Eye (tissue), 1 donor: ENCODE results near the gene SIL1.
"Not testable (repeated sequence)": the region's sequence is repeated elsewhere in the genome, so short reads cannot be mapped to it uniquely, and the experiment has no call there.

ENCODE experiments used
- DNase-seq: peaks from one replicate; pipeline ENCODE4 v3.0.0-alpha.2; 2015

The SIL1 gene

GRCh38 chr5:139199321-139199720, 1.2 kb upstream of the SIL1 start:
- no peak for DNase-seq

GRCh38 chr5:139196296-139196956, 1.7 kb downstream of the SIL1 start:
- DNase-seq: no peak

- no peak for DNase-seq
These were observed 3.7 kb downstream of the SIL1 start for GRCh38 chr5:139194486-139194885.

- no peak for DNase-seq
These were observed 4.2 kb downstream of the SIL1 start for GRCh38 chr5:139193928-139194327.

- not testable (repeated sequence) for DNase-seq
These were observed 5.3 kb downstream of the SIL1 start for GRCh38 chr5:139192906-139193305.

GRCh38 chr5:139191954-139192353, 6.2 kb downstream of the SIL1 start:
- not testable (repeated sequence) for DNase-seq

GRCh38 chr5:139190125-139190524, 8.0 kb downstream of the SIL1 start:
- no peak for DNase-seq

- DNase-seq: no peak
These were observed 9.5 kb downstream of the SIL1 start for GRCh38 chr5:139188558-139189270.

GRCh38 chr5:139186752-139187326, 11.3 kb downstream of the SIL1 start:
- no peak for DNase-seq

GRCh38 chr5:139186261-139186660, 11.9 kb downstream of the SIL1 start:
- DNase-seq: no peak

- no peak for DNase-seq
These were observed 12.6 kb downstream of the SIL1 start for GRCh38 chr5:139185589-139185988.

- DNase-seq: no peak
These were observed 14.7 kb downstream of the SIL1 start for GRCh38 chr5:139183502-139183901.

- peak; percentile 24 for DNase-seq
These were observed 15.5 kb downstream of the SIL1 start for GRCh38 chr5:139182528-139183296.

GRCh38 chr5:139181835-139182452, 16.2 kb downstream of the SIL1 start:
- DNase-seq: peak; percentile 30

- no peak for DNase-seq
These were observed 16.8 kb downstream of the SIL1 start for GRCh38 chr5:139181322-139181730.

GRCh38 chr5:139180850-139181249, 17.3 kb downstream of the SIL1 start:
- DNase-seq: no peak

- not testable (repeated sequence) for DNase-seq
These were observed 18.2 kb downstream of the SIL1 start for GRCh38 chr5:139179778-139180513.

GRCh38 chr5:139178935-139179334, 19.2 kb downstream of the SIL1 start:
- peak; percentile 80 for DNase-seq

GRCh38 chr5:139178589-139178917, 19.6 kb downstream of the SIL1 start:
- no peak for DNase-seq

- DNase-seq: no peak
These were observed 20.2 kb downstream of the SIL1 start for GRCh38 chr5:139177809-139178588.

- DNase-seq: not testable (repeated sequence)
These were observed 20.9 kb downstream of the SIL1 start for GRCh38 chr5:139177281-139177680.
